Ishikawa (cell line): Measurements from ENCODE around the gene RGS8.

Experiments used
- CEBPB ChIP-seq: IDR thresholded peaks from 2 replicates; pipeline ENCODE4 v1.6.1; 2012
- EP300 ChIP-seq: IDR thresholded peaks from 2 replicates; pipeline ENCODE4 v1.6.1; 2012; ENCODE audit warnings: borderline replicate concordance
- MAX ChIP-seq: IDR thresholded peaks from 2 replicates; pipeline ENCODE4 v1.6.1; 2012
- RAD21 ChIP-seq: IDR thresholded peaks from 2 replicates; pipeline ENCODE4 v1.6.1; 2012; ENCODE audit warnings: low read depth
- TAF1 ChIP-seq: IDR thresholded peaks from 2 replicates; pipeline ENCODE4 v1.6.1; 2012; ENCODE audit warnings: low read depth, mild to moderate bottlenecking
- TCF12 ChIP-seq: IDR thresholded peaks from 2 replicates; pipeline ENCODE4 v1.6.1; 2012; ENCODE audit warnings: low read depth
- USF1 ChIP-seq: IDR thresholded peaks from 2 replicates; pipeline ENCODE4 v1.6.1; 2012
- YY1 ChIP-seq: IDR thresholded peaks from 2 replicates; pipeline ENCODE4 v1.6.1; 2012; ENCODE audit warnings: low read depth

GRCh38 chr1:182725259-182726255 lies 41.2 kb upstream of the RGS8 start:
- TF ChIP-seq YY1: no peak
- TF ChIP-seq MAX: no peak
- no peak for TF ChIP-seq TAF1
- TF ChIP-seq EP300: no peak
- TF ChIP-seq RAD21: no peak
- no peak for TF ChIP-seq CEBPB
- no peak for TF ChIP-seq USF1
- TF ChIP-seq TCF12: no peak
